HG02759 (cell line): ENCODE results near the gene TCP11.

Source experiments
- ATAC-seq: cut with Tn5 transposase; IDR thresholded peaks from one replicate; pipeline ENCODE4 v1.9.1; 2021; ENCODE audit warnings: mild to moderate bottlenecking, moderate library complexity; ENCODE audit not compliant: unreplicated experiment

TCP11 gene

GRCh38 chr6:35083507-35083906 lies 57.6 kb downstream of the TCP11 start:
- no peak for ATAC-seq

GRCh38 chr6:35082733-35083403 lies 58.3 kb downstream of the TCP11 start:
- no peak for ATAC-seq

- ATAC-seq: no peak
These were observed 59.0 kb downstream of the TCP11 start for GRCh38 chr6:35082046-35082732.

DNA sequence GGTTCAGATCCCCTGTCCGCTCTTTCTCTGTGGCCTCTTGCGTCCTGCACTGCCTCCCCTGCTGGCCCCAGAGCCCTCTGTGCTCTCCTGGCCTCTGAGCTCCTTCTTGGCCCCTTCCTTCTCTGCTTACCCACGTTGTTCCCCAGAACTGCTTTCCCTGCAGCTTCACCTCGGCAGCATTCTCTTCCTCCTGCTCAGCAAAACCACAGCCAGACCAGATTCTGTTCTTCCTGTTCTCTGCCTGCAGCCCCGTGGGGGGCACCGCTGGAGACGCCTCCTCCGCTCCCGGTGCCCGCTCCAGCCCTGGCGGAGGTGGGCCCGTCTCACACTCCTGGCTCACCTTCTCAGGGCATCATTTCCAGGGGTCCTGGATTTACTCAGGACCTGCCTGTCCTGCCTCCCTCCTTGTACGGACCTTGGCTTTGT lies 59.7 kb downstream of the TCP11 start:
- ATAC-seq: no peak

- no peak for ATAC-seq
These were observed 60.2 kb downstream of the TCP11 start for GRCh38 chr6:35080821-35081425.

- no peak for ATAC-seq
These were observed 61.0 kb downstream of the TCP11 start for GRCh38 chr6:35080016-35080680.

- no peak for ATAC-seq
These were observed 61.7 kb downstream of the TCP11 start for GRCh38 chr6:35079311-35080000.

DNA sequence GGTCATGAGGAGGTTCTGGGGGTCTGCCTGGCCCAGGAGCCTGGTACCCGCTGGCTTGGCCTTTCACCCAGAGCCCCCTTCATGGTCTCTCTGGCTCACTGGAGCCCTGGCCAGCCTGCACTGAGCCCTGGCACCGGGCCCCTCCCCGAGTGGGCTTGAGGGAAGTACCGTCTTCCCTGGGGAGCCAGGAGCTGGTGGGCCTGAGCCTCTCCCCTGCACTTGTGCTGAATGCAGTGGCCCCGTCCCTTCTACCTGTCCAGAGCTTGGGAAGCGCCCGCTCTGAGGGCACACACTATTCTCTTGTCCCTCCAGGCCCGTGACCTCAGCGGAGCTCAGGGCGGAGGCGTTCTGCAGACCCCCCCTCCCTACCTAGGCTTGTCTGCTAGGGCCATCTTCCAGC lies 62.2 kb downstream of the TCP11 start:
- ATAC-seq: no peak

- no peak for ATAC-seq
These were observed 62.8 kb downstream of the TCP11 start for GRCh38 chr6:35078226-35078850.

DNA sequence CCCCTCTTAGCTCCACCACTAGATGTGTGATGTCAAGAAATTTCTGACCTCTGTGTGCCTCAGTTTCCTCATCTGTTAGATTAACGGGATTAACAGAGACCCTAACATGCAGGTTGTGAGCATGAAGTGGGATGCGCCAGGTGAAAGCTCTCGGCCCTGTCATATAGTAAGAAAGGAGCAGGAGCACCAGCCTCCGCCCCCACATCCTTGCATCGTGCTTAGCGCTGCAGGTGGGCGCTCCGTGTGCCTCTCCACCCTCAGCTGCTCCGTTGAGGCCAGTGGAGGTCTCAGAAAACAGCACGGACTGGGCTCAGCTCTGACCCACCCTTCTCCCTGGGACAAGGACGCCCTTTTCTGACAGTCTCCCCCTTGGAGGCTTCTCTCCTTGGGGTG lies 63.4 kb downstream of the TCP11 start:
- ATAC-seq: no peak

- ATAC-seq: no peak
These were observed 64.0 kb downstream of the TCP11 start for GRCh38 chr6:35076997-35077712.

GRCh38 chr6:35073766-35074471 lies 67.2 kb downstream of the TCP11 start:
- ATAC-seq: no peak

- no peak for ATAC-seq
These were observed 67.9 kb downstream of the TCP11 start for GRCh38 chr6:35073211-35073610.

DNA sequence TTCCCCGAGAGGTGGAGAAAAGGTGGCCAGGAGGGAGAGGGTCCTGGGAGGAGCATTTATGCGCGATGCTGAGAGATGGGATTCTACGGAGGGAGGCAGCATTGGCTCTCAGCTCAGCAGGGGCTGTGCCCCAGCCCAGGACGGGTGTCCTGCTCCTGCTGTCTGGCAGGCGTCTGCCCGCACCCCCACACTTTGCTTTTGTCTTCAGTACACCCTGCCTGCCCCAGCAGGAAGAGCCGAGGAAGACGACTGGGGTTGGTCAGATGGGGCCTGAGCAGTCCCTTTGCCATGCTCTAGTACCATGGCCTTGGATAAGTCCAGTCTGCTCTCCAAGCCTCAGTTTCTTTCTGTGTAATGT lies 68.5 kb downstream of the TCP11 start:
- ATAC-seq: no peak

DNA sequence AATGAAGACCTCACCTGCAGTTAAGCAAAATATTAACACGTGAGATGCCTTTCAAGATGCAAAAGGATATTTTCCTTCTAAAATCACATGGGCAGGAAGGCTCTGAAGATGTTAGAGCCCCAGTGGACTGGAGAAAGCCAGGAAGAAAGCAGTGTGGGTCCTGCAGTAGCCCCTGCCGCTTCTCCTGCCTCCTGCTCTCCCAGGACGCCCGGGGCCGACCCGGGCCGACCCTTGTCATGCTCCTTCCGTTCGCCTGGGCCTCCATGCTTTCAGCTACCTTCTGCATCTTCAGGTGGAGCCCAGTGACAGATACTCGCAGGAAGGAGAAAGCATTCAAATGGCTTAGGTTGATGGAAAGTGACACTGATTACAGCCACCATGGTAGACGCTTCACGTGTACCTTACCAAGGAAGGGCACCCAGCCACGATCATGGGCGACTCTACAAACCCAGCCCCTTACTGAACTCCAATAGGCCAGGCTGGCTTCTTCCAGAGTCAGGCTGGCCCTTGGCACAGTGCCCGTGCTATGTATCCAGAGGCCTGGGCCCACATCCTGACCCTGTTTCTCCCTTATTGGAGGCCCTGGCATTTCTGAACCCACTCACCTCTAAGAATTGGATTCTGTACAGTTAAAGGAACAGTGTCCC lies 69.0 kb downstream of the TCP11 start:
- no peak for ATAC-seq

- ATAC-seq: no peak
These were observed 69.7 kb downstream of the TCP11 start for GRCh38 chr6:35071347-35071994.

DNA sequence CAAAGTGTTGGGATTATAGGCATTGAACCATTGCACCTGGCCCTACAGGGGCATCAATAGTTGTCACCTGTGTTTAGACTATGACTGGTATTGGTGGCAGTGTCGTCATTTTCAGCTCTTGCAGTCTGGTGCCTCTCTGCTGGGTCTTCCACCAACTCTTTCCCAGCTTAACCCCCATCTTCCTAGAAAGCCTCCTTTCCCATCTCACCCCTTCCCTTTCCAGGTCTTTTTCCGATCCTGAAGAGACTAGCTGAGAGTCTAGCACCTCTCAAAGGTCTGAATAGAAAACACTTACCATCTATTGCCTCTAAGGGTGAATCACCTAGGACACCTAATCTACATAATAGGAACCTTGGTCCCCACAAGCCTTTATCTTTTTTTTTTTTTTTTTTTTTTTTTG lies 71.0 kb downstream of the TCP11 start:
- ATAC-seq: no peak

DNA sequence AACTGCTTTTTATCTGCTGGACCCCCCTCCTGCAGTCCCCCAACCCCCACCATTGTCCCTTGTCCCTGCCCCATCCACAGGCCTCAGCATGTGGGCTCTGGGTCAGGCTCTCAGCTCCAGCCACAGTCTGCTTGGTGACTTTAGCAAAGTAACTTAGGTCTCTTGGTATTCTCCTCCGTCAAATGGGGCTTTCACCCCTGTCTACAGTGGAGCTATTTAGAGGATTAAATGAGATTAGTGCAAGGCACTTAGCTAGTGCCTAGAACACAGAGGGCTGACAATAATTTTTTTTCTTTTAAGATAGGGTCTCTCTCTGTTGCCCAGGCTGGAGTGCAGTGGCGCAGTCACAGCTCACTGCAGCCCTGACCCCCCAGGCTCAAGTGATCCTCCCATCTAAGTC lies 71.9 kb downstream of the TCP11 start:
- ATAC-seq: no peak

GRCh38 chr6:35068644-35069043 lies 72.5 kb downstream of the TCP11 start:
- no peak for ATAC-seq
